Ramos (cell line): Measurements from ENCODE around the gene SLC24A5.

ENCODE experiments used
- in situ Hi-C: fragments of 300-500 bp; cut with MboI; formaldehyde crosslinking; loops from one replicate; pipeline ENCODE4 v1.14.3; 2022; ENCODE audit warnings: low sequenced_read_pairs; ENCODE audit not compliant: unreplicated experiment

Gene SLC24A5

DNA sequence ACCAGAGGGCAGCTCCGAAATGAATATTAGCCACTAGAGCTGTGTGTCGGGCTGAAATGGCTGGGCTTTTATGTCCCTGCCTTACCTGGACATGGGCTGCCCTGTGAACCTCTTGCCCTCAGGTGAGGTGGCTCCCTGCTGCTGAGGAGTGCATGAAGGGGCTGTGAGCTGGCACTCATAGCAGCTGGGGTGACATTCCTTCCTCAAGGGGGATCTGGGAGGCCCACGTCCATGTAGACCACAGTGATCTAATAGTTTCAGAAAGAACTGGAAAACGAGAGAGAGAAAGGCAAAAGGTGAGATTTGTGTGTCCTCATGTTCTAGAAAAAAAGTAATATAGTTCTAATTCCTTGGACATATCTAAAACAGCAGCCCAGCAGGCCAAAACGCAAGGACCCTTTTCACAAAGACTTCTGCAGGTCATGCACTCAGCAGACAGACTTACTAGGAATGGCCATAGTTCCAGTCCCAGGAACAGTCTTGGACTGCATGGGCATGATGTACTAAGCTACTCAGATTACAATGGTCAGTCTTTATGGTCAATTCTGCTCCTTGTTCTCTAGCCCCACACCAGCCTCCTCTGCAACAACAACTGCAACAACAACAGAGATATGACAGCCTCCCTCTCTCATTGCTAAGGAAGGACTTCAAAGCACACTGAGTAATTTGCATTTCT lies 10.8 kb upstream of the SLC24A5 start:
- in situ Hi-C loops = no loop called here

DNA sequence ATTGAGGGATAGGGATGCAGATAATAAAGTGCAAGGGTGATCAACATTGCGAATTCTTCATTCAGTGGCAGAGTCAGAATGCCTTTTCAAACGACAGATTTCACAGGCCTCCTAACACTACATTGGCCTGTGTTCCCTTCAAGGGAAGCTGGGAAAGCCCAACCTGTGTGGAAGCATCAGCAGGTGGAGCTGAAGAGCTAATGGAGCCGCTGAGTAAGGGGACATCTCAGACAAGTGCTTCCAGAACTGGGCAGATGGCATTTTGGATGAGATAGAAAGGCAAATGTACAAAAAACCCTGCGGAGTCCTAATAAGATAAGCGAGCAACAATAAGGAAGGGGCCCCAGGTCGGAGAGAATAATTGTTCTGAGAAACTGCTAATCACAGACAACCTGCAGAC lies 8.5 kb upstream of the SLC24A5 start:
- in situ Hi-C loops = no loop called here

DNA sequence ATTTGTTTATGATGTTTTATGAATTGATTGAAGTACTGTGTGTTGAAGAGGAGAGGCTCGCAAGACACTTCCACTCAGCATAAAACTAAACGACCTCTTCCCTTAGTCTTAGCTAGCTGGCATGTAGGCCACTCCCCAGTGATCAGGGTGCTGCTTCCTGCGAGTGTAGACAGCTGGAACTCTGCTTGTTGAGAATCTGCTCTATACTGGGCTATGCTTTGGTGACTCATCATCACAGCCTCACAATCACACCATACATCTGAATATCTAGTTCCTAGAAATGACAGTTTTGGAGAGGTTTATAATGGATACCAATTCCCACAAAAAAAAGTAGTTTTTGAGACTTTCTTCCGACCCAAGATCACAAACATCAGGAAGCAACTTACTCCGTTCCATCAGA lies 1.5 kb upstream of the SLC24A5 start:
- in situ Hi-C loops = no loop called here

DNA sequence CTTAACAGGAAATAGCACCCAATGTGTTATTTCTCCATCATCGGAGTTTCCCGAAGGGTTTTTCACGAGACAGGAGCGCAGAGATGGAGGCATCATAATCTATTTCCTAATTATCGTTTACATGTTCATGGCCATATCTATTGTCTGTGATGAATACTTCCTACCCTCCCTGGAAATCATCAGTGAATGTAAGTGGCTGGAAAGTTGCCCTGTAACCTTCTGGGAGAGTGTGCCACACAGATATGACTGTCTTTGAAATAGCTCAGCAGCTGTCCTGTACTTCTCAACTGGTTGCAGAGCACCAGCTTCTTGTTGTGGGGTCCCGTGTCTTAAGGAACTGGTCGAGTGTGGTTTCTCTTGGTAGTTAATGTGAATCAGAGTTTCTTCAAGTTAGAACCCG lies 1.1 kb downstream of the SLC24A5 start:
- in situ Hi-C loops = no loop called here

DNA sequence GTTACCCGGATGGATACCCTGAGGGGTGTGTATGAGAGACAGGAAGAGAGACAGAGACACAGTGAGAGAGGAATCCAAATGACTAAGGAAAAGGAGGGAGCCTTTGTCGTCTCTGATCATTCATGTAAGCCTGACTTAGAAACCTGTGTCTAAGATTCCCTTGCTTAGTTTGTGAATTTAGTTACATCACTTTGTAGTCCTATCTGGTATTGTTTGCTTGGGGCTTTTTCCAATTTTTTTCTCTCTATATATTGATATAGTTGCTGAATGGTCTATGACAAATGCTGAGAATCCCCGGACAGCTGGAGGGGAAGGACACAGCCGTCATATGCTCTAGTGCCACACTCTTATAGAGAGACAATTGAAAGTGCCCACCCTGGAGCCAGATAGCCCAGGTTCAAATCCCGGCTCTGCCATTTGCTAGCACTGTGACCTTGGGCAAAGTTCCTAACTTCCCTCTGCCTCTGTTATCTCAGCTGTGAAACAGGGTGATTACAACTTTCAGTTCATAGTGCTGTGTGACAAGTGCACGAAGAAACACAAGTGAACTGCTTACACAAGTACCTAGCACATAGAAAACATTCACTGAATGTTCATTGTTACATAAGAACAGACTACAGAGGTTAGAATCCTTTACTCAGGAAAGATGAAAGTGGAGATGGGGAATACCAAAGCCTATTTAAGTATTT lies 6.0 kb downstream of the SLC24A5 start:
- in situ Hi-C loops = no loop called here

DNA sequence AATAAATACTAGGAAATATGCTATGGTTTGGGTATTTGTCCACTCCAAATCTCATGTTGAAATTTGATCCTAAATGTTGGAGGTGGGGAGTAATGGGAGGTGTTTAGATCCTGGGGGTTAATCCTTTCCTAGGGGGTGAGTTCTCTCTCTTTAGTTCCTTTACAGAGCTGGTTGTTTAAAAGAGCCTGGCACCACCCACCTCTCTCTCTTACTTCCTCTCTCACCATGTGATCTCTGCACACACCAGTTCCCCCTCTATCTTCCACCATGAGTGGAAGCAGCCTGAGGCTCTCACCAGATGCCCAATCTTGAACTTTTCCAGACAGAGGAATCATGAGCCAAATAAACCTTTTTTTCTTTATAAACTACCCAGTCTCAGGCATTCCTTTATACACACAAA lies 10.5 kb downstream of the SLC24A5 start:
- in situ Hi-C loops = no loop called here

DNA sequence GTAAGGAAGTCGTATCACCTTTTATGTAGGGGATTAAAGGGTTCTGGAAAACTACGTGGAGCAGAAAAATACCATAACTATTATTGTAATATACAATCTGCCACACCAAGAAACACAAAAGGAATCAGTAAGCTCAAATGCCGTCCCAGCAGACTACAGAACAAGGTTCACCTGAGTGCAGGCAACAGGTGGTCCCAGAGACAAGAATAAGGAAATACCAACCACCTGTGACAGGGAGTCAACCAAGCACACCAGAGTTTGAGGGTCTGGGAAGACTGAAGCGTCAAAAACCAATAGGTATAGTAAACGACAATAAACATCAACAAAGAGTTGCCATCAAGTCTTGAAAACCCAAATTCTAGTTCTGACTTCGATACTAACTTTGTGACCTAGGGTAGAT lies 12.1 kb downstream of the SLC24A5 start:
- in situ Hi-C loops = no loop called here

DNA sequence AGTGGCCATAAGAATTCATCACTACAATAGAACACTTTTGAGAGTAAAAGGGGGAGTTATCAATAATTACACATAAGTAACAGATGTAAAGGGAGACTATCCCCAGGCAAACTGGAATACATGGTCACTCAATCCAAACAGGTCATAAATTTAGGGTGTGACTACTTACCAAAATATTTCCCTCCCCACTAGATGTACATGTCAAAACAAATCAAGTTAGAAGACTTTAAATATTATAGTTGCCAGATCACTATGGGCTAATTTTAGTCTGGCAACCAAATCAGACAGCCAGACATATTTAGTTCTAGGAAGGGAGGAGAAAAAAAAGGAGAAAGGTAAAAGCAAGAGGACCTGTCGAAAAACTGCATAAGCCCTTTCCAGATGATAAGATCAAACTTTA lies 23.1 kb downstream of the SLC24A5 start:
- in situ Hi-C loops = no loop called here

DNA sequence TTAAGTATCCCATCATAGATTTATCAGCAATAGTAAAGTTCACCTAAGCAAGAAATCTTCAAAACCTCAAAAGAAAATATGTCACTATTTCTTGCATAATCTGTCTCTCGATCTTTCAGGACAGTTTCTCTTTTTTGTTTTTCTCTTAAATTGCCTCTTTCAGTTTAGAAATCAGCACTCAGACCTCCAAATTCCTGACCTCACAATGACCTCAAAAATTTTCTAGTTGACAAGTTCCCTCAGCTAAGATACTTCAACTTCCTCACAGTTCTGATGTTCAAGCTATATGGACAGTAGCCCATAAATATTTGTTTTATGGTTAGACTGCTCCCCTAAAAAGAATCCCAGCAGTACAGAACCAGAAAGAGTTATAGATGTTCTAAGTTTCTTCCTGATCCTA lies 24.1 kb downstream of the SLC24A5 start:
- in situ Hi-C loops = no loop called here

DNA sequence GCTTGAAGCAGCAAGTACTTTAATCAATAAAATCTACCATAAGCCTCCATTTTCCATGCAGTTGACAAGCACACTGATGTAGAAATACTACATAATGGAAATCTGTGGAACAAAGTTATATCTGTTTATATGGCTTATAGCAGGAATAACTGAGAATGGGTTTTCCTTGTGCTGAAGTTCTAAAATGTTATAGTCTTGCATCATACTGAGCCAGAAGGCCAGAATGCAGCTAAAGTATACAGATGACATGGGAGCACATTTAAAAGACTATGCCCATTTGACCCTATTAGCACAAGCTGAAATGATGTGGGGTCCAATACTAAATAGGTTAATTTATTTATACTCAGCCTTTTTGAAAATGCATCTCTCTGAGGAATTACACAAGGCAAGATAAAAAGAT lies 25.1 kb downstream of the SLC24A5 start:
- in situ Hi-C loops = no loop called here

DNA sequence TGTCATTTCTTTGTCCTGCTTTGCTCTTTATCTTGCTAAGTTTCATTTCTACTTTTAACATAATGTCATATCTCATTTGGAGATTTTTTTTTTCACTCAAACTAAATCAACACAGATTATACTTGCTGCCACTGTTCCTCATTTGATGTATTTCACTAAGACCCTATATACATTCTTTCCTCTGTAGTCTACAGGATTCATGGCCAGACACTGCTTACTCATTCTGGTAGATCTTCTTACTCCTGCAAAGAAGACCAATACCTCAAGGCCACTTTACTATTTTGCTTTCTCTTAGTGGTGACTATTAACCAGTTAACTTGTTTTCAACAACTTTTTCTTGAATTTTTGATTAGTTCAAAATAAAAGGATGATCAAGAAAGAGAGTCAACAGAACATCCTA lies 26.6 kb downstream of the SLC24A5 start:
- in situ Hi-C loops = no loop called here

DNA sequence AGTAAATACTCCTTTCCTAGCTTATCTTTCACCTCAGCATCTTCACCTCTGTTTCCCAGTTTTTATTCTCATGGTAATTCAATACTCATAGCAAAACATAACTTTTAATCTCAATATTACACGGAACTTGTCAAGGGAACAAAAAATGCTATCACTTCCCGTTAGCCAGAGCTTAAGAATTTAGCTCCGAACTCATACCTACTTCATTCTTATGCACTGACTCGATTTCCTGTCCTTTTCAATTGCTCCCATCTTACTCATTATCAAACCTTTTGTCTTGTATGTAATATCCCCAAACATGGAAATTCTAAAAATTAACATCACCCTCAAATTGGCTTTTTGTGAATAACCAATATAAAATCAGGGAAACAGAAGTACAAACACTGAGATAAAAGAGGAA lies 29.1 kb downstream of the SLC24A5 start:
- in situ Hi-C loops = no loop called here

DNA sequence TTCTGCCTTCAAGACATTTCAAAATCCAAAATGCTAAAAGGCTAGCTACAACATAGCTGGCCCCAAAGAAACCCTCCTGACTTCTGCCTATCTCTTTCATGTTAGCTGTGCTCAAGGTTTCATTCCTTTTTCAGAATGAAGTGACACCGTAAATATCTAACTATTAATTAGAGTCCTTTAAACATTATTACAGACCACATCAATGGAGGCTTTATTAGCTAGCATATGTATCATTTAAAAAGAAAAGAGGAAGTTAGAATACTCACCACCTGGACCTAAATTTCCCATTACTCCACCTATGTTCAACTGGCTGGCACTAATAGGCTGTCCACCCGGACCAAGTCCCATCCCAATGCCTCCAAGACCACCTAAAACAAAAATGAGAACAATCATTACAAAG lies 32.7 kb downstream of the SLC24A5 start:
- in situ Hi-C loops = no loop called here

DNA sequence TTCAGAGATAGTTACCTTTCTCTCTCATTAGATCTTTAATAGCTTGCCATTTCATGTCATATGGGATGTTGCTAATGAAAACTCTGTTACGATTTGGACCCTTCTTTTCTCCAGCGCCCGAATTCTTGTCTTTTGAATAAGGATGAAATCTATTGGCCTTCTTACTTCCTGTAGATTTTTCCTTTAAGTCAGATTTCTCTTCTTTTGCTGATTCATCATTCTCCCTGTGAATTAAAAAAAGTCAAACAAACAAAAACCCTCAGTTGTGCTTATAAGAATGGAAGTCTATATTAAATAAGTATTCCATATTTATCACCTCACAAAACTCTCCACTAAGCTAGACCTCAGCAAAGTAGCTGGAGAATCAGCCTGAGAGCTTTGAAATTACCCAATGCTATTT lies 47.8 kb downstream of the SLC24A5 start:
- in situ Hi-C loops = no loop called here

DNA sequence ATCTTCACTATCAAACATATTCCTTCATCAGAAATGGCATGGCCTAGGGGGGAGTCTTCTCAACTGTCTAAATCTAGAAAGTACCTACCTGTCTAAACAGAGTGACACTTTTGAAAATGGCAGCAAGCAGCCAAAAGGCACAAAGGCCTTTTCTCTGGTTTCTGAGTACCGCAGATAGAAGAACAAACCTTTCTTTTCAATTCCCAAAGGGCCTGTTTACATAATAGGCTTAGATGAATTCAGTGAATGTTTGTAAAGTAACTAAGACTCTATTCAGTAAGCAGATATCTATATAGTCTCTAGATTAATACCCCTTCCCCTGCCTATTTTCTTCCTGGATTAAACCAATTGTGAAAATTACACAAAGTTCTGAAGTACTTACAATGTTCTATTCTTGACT lies 50.2 kb downstream of the SLC24A5 start:
- in situ Hi-C loops = no loop called here

DNA sequence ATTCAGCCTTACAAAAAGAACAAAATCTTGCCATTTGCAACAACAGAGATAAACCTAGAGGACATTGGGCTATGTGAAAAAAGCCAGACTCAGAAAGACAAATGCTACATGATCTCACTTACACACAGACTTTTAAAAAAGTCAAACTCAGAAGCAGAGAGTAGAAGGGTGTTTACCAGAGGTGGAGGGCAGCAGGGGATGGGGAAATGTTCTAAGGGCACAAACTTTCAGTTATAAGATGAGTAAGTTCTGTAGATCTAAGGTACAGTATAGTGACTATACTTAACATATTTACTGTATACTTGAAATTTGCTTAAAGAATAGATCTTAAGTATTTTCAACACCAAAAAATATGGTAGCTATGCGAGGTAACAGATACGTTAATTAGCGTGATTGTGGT lies 54.3 kb downstream of the SLC24A5 start:
- in situ Hi-C loops = no loop called here

DNA sequence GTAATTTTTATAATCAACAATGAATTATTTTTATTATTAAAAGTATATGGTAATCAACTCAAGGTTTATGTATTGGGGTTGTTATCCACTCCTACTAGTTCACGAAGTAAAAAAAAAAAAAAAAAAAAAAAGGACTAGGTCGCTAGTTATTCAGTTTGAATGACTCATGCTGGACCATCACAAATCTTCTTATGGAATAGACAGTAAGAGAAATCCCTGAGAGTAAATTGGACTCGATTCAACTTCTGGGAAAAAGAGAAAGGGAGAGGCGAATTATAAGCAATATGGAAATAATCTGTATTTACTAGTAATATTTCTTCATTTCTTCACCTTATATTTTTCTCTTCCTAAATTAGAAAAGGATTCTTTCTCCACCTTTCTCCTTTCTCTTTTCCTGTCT lies 55.3 kb downstream of the SLC24A5 start:
- in situ Hi-C loops = no loop called here

DNA sequence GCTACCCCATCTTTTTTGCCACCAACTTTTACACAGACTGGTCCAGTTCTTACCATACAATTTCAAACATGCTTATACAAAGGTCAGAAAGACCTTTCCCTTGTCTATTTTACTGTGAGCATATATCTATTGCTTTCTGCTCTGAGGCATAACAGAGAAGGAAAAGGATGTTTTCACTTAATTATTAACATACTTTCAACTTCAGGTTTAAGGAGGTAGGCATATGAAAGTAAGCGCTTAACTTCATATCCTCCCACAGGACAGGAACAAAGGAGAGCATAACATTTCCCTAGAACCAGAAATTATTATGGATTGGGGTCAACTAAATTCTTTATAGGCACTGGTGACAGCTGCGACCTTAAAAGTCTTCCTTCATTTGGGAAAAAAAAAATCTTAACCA lies 56.2 kb downstream of the SLC24A5 start:
- in situ Hi-C loops = no loop called here

DNA sequence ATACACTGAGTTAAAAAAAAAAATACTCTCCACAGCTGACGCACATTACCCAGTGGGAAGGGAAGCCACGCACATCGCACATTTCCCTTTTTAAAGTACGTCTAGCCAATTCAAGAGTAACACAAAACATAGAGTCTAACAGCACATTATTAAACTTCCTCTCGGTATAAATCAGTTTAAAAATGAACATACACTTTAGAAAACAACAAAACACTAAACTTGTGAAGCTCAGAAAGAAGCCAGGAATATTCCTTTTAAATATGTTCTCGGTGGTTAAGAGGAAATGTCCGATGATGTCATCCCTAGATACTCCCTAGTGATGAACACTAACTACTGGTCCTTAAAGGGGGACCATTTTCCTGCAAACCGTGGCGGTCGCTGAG lies 56.6 kb downstream of the SLC24A5 start:
- in situ Hi-C loops = no loop called here

DNA sequence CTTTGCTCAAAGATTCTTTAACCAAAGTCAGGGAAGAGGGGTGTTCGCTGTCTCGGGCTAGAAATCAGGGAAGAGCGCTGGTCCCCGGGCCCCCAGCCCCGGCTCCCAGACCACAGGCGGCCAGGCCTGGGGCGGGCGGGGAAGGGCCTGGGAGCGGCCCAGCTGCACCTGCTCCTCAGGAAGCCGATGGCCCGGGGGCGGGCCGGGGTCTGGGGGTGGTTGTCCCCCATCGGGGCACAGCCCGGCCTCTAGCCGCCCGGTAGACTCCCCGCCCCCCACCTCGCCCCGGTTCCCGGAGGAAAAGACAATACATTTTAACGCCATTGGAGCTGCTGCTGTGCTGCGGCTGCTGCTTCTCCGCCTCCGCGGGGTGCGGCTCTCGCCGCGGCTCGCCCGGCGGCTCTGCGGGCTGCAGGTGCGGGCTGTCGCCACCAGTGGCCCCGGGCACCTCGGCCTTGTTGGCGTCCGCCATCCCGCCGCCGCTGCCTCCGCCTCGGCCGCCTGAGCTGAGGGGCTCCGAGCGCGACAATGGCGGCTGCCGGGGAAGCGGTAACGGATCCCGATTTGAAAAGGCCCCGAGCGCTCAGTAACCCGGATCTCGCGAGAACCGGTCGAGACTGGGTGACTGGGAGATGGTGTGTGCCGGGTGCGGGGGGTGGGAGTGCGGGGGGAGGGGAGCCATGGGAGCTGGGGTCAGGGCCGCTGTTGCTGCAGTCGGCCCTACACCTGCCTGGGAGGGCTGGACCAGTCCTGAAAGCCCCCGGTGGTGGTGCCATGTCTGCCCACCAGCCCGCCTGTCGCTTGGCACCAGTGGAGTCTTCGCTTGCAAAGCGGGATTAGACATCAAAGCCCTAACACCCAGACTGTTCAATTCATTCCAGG lies 57.2 kb downstream of the SLC24A5 start, which contains the start of gene MYEF2:
Gene MYEF2 (minus strand): TSS at position 530 of the 882 bp plus-strand sequence. CDS start 58 bp downstream, at position 472.
- in situ Hi-C loops = no loop called here

DNA sequence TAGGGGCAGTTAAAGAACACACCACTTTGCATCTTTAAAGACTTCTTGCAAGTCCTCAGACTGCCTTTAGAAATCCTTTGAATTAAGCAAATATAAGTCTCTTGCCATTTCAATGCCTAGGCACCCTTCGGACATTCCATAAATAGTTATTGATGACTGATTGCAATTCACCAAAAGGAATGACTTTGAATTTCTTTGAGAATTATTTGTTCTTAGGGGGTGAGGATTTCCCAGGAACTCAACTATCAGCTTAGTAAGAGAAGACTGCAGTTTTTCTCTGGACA lies 57.8 kb downstream of the SLC24A5 start:
- in situ Hi-C loops = no loop called here
